WTC11 (cell line): ENCODE results near the gene PEAK3.

Source experiments
- ATF2 ChIP-seq: sonication (generic); formaldehyde crosslinking; IDR thresholded peaks from 2 replicates; pipeline ENCODE4 v1.8.1; 2022; ENCODE audit warnings: low read depth, missing genetic modification reagents, borderline replicate concordance
- CTCF ChIP-seq: fragments of 200-600 bp; IDR thresholded peaks from 2 replicates; pipeline ENCODE4 v1.8.0; 2022; ENCODE audit warnings: antibody characterized with exemption
- ELF4 ChIP-seq: sonication (generic); formaldehyde crosslinking; IDR thresholded peaks from 2 replicates; pipeline ENCODE4 v1.8.1; 2022; ENCODE audit warnings: low read depth, mild to moderate bottlenecking, moderate library complexity, missing genetic modification reagents
- ERG ChIP-seq: fragments of 250-450 bp; sonication (Bioruptor Pico); IDR thresholded peaks from 2 replicates; pipeline ENCODE4 v1.8.0; 2021; ENCODE audit warnings: mild to moderate bottlenecking
- ETV6 ChIP-seq: sonication (generic); formaldehyde crosslinking; IDR thresholded peaks from 2 replicates; pipeline ENCODE4 v1.8.1; 2022; ENCODE audit warnings: mild to moderate bottlenecking, missing genetic modification reagents
- HMGXB4 ChIP-seq: sonication (generic); formaldehyde crosslinking; IDR thresholded peaks from 2 replicates; pipeline ENCODE4 v1.8.1; 2023; ENCODE audit warnings: mild to moderate bottlenecking, moderate library complexity, missing genetic modification reagents
- JUN ChIP-seq: sonication (generic); formaldehyde crosslinking; IDR thresholded peaks from 2 replicates; pipeline ENCODE4 v1.8.0; 2023; ENCODE audit warnings: mild to moderate bottlenecking, missing genetic modification reagents
- MAX ChIP-seq: sonication (generic); formaldehyde crosslinking; IDR thresholded peaks from 2 replicates; pipeline ENCODE4 v1.8.0; 2022; ENCODE audit warnings: mild to moderate bottlenecking, missing genetic modification reagents
- NFYB ChIP-seq: sonication (generic); formaldehyde crosslinking; conservative IDR thresholded peaks from 2 replicates; pipeline ENCODE4 v1.8.0; 2022; ENCODE audit warnings: low read depth, missing genetic modification reagents
- SMAD3 ChIP-seq: sonication (generic); formaldehyde crosslinking; IDR thresholded peaks from 2 replicates; pipeline ENCODE4 v1.8.0; 2022; ENCODE audit warnings: missing genetic modification reagents, mild to moderate bottlenecking, borderline replicate concordance
- STAT6 ChIP-seq: sonication (generic); formaldehyde crosslinking; conservative IDR thresholded peaks from 2 replicates; pipeline ENCODE4 v1.8.1; 2023; ENCODE audit warnings: mild to moderate bottlenecking, low read depth, missing genetic modification reagents, moderate library complexity
- TF ChIP-seq, protein P1 (sequence below): sonication (generic); formaldehyde crosslinking; IDR thresholded peaks from 2 replicates; pipeline ENCODE4 v1.8.1; 2023; ENCODE audit warnings: mild to moderate bottlenecking, missing genetic modification reagents, moderate library complexity

DNA sequence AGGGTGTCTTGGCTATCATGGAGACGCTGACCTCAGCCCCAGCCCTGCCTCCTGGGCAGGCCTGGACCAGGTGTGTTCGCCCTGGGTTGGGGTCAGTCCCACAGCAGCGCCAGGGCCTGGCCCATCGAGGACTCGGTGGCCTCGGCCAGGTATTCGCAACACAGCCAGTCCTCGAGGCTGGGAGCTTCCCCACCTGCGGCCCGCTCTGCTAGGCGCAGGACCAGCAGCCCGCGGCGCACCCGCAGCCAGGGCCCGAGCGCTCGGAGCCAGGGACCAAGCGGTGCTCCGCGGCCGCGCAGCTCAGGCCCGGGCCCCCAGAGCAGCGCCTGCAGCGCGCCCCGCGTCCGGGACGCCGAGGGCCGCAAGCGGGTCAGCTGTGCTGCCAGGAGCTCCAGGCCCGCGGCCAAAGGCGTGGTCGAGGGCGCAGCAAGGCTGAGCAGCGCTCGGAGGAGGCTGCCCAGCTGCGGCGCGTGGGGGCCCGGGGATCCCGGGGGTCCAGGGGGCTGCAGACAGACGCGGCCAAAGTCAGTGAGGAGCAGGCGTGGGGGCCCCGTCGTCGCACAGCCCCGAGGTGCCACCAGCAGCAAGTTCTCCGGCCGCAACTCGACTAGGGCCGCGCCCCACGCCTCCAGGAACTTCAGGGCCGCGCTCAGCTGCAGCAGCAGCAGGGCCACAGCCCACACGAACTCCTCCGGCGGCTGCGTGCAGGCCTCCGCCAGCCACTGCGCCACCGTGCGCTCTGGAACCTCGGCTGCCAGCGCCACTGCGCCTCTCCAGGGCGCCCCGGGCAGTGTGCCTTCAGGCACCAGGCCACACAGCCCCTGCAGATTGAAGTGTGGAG is 6.2 kb downstream of the PEAK3 start:
- no peak for TF ChIP-seq ATF2 (CRISPR knock-in tag)
- TF ChIP-seq SMAD3 = no peak
- TF ChIP-seq, protein P1, sequence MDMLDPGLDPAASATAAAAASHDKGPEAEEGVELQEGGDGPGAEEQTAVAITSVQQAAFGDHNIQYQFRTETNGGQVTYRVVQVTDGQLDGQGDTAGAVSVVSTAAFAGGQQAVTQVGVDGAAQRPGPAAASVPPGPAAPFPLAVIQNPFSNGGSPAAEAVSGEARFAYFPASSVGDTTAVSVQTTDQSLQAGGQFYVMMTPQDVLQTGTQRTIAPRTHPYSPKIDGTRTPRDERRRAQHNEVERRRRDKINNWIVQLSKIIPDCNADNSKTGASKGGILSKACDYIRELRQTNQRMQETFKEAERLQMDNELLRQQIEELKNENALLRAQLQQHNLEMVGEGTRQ (CRISPR knock-in tag) = no peak
- TF ChIP-seq MAX (CRISPR knock-in tag) = no peak
- no peak for TF ChIP-seq CTCF
- no peak for TF ChIP-seq JUN (CRISPR knock-in tag)
- no peak for TF ChIP-seq STAT6 (CRISPR knock-in tag)
- TF ChIP-seq NFYB (CRISPR knock-in tag) = no peak
- TF ChIP-seq ERG (CRISPR knock-in tag) = no peak
- TF ChIP-seq ETV6 (CRISPR knock-in tag) = no peak
- TF ChIP-seq ELF4 (CRISPR knock-in tag) = no peak
- no peak for TF ChIP-seq HMGXB4
